BLaER1 (cell line): ENCODE results near the gene OTOP2.

Source experiments
- H3K27ac ChIP-seq: shearing (Covaris generic); formaldehyde crosslinking; 2 replicates; pipeline ENCODE4 v1.8.1; 2022
- H3K27me3 ChIP-seq: shearing (Covaris generic); formaldehyde crosslinking; 2 replicates; pipeline ENCODE4 v1.8.1; 2022
- H3K36me3 ChIP-seq: shearing (Covaris generic); formaldehyde crosslinking; 2 replicates; pipeline ENCODE4 v1.8.1; 2022
- H3K4me1 ChIP-seq: shearing (Covaris generic); formaldehyde crosslinking; 2 replicates; pipeline ENCODE4 v1.8.1; 2022
- H3K4me2 ChIP-seq: shearing (Covaris generic); formaldehyde crosslinking; 2 replicates; pipeline ENCODE4 v1.8.1; 2022
- H3K4me3 ChIP-seq: shearing (Covaris generic); formaldehyde crosslinking; 2 replicates; pipeline ENCODE4 v1.8.1; 2022
- H3K9ac ChIP-seq: shearing (Covaris generic); formaldehyde crosslinking; 2 replicates; pipeline ENCODE4 v1.8.1; 2022
- H3K9me3 ChIP-seq: shearing (Covaris generic); formaldehyde crosslinking; 2 replicates; pipeline ENCODE4 v1.8.1; 2022
- H4K20me1 ChIP-seq: shearing (Covaris generic); formaldehyde crosslinking; 2 replicates; pipeline ENCODE4 v1.8.1; 2022
- Cebpa-rat ChIP-seq: shearing (Covaris generic); IDR thresholded peaks from 2 replicates; pipeline ENCODE4 v1.8.1; 2022

Gene OTOP2

GRCh38 chr17:74882517-74883240 lies 41.4 kb upstream of the OTOP2 start:
- H4K20me1 ChIP-seq = no peaks in the 10 kb centered on the region
- no peaks in the 10 kb centered on the region for H3K36me3 ChIP-seq
- no peak overlapping the region for H3K27ac ChIP-seq
- no peaks in the 10 kb centered on the region for H3K9me3 ChIP-seq
- no peaks in the 10 kb centered on the region for H3K27me3 ChIP-seq
- H3K4me2 ChIP-seq = no peak overlapping the region
- peaks cover 15% of the 10 kb centered on the region for H3K4me1 ChIP-seq
- no peak overlapping the region for H3K4me3 ChIP-seq
- H3K9ac ChIP-seq = no peak overlapping the region
- no peak for TF ChIP-seq Cebpa-rat

GRCh38 chr17:74883241-74883745 lies 40.8 kb upstream of the OTOP2 start:
- H3K4me2 ChIP-seq = no peak overlapping the region
- H3K27me3 ChIP-seq = no peaks in the 10 kb centered on the region
- no peak for TF ChIP-seq Cebpa-rat
- no peaks in the 10 kb centered on the region for H3K9me3 ChIP-seq
- no peaks in the 10 kb centered on the region for H3K36me3 ChIP-seq
- H3K4me3 ChIP-seq = no peak overlapping the region
- H3K4me1 ChIP-seq = peaks cover 9% of the 10 kb centered on the region
- no peak overlapping the region for H3K9ac ChIP-seq
- no peak overlapping the region for H3K27ac ChIP-seq
- H4K20me1 ChIP-seq = no peaks in the 10 kb centered on the region

- no peak overlapping the region for H3K27ac ChIP-seq
- no peaks in the 10 kb centered on the region for H4K20me1 ChIP-seq
- H3K9ac ChIP-seq = no peak overlapping the region
- H3K4me1 ChIP-seq = peaks cover 1% of the 10 kb centered on the region; the same call in 1 of the 2 replicates
- H3K4me2 ChIP-seq = no peak overlapping the region
- H3K27me3 ChIP-seq = peaks cover 13% of the 10 kb centered on the region; the same call in 1 of the 2 replicates
- no peaks in the 10 kb centered on the region for H3K9me3 ChIP-seq
- no peaks in the 10 kb centered on the region for H3K36me3 ChIP-seq
- no peak for TF ChIP-seq Cebpa-rat
- no peak overlapping the region for H3K4me3 ChIP-seq
Measured at GRCh38 chr17:74888469-74888868, 35.6 kb upstream of the OTOP2 start.

- H3K36me3 ChIP-seq = no peaks in the 10 kb centered on the region
- no peaks in the 10 kb centered on the region for H3K4me1 ChIP-seq
- H3K4me3 ChIP-seq = no peak overlapping the region
- H3K27ac ChIP-seq = no peak overlapping the region
- no peaks in the 10 kb centered on the region for H3K9me3 ChIP-seq
- H3K9ac ChIP-seq = no peak overlapping the region
- H4K20me1 ChIP-seq = no peaks in the 10 kb centered on the region
- H3K27me3 ChIP-seq = peaks cover 22% of the 10 kb centered on the region; the same call in 1 of the 2 replicates
- no peak for TF ChIP-seq Cebpa-rat
- no peak overlapping the region for H3K4me2 ChIP-seq
Measured at GRCh38 chr17:74890554-74890953, 33.5 kb upstream of the OTOP2 start.

- Histone ChIP-seq H3K4me2 (no peak overlapping the region), H3K36me3 (no peaks in the 10 kb centered on the region), H3K4me3 (no peak overlapping the region), H3K27me3 (peaks cover 22% of the 10 kb centered on the region; the same call in 1 of the 2 replicates), H3K9ac (no peak overlapping the region), H4K20me1 (no peaks in the 10 kb centered on the region), H3K9me3 (no peaks in the 10 kb centered on the region), H3K4me1 (no peaks in the 10 kb centered on the region), H3K27ac (no peak overlapping the region)
- no peak for TF ChIP-seq Cebpa-rat
Measured at GRCh38 chr17:74892013-74892841, 31.8 kb upstream of the OTOP2 start.

GRCh38 chr17:74892974-74893911 lies 30.8 kb upstream of the OTOP2 start, which contains the start of gene FADS6:
TSS of gene FADS6 (minus strand) at chr17:74893633. CDS start at chr17:74893595, 38 bp downstream.
- H3K9ac ChIP-seq = no peak within 1 kb of the TSS
- H3K27me3 ChIP-seq = peaks cover 22% of the 10 kb centered on the region; the same call in 1 of the 2 replicates
- no peak within 1 kb of the TSS for H3K27ac ChIP-seq
- no peaks in the 10 kb centered on the region for H3K9me3 ChIP-seq
- no peaks in the 10 kb centered on the region for H3K36me3 ChIP-seq
- no peak within 1 kb of the TSS for H3K4me3 ChIP-seq
- H3K4me1 ChIP-seq = no peaks in the 10 kb centered on the region
- no peak within 1 kb of the TSS for H3K4me2 ChIP-seq
- H4K20me1 ChIP-seq = no peaks in the 10 kb centered on the region
- TF ChIP-seq Cebpa-rat = no peak

- H3K36me3 ChIP-seq = no peaks in the 10 kb centered on the region
- no peaks in the 10 kb centered on the region for H3K4me1 ChIP-seq
- H3K9ac ChIP-seq = no peak overlapping the region
- TF ChIP-seq Cebpa-rat = no peak
- H3K27ac ChIP-seq = no peak overlapping the region
- no peak overlapping the region for H3K4me2 ChIP-seq
- H3K9me3 ChIP-seq = no peaks in the 10 kb centered on the region
- no peak overlapping the region for H3K4me3 ChIP-seq
- no peaks in the 10 kb centered on the region for H4K20me1 ChIP-seq
- peaks cover 22% of the 10 kb centered on the region; the same call in 1 of the 2 replicates for H3K27me3 ChIP-seq
Measured at GRCh38 chr17:74893936-74894671, 30.0 kb upstream of the OTOP2 start.

- Histone ChIP-seq H3K4me2 (no peak overlapping the region), H3K9me3 (no peaks in the 10 kb centered on the region), H4K20me1 (no peaks in the 10 kb centered on the region), H3K4me1 (peaks cover 19% of the 10 kb centered on the region), H3K4me3 (no peak overlapping the region), H3K27ac (no peak overlapping the region), H3K27me3 (peaks cover 9% of the 10 kb centered on the region; the same call in 1 of the 2 replicates), H3K9ac (no peak overlapping the region), H3K36me3 (no peaks in the 10 kb centered on the region)
- no peak for TF ChIP-seq Cebpa-rat
Measured at GRCh38 chr17:74898376-74898946, 25.6 kb upstream of the OTOP2 start.
